MM.1S (cell line): ENCODE measurements around the gene RNF152.

Experiments
- DNase-seq: peaks from one replicate; pipeline ENCODE4 v3.0.0-alpha.2; 2015
- H2AFZ ChIP-seq: fragments of 300-600 bp; sonication (generic); 2 replicates; pipeline ENCODE4 v1.6.0; 2016; ENCODE audit warnings: antibody characterized with exemption, low read length
- H3F3A ChIP-seq: fragments of 300-600 bp; sonication (generic); 2 replicates; pipeline ENCODE4 v1.6.1; 2016; ENCODE audit warnings: mild to moderate bottlenecking, antibody characterized with exemption, low read length, moderate library complexity, mixed read lengths; ENCODE audit not compliant: insufficient read depth
- H3K27ac ChIP-seq: fragments of 300-600 bp; sonication (generic); 2 replicates; pipeline ENCODE4 v1.5.1; 2016; ENCODE audit warnings: mild to moderate bottlenecking, low read length
- H3K27me3 ChIP-seq: fragments of 300-600 bp; sonication (generic); replicated peaks from 2 replicates; pipeline ENCODE4 v1.6.0; 2016; ENCODE audit warnings: low read length; ENCODE audit not compliant: insufficient read depth
- H3K36me3 ChIP-seq: fragments of 300-600 bp; sonication (generic); replicated peaks from 2 replicates; pipeline ENCODE4 v1.6.1; 2016; ENCODE audit warnings: mild to moderate bottlenecking, low read length, mixed read lengths; ENCODE audit not compliant: insufficient read depth
- H3K4me1 ChIP-seq: fragments of 300-600 bp; sonication (generic); 2 replicates; pipeline ENCODE4 v1.6.1; 2016; ENCODE audit warnings: low read length, mixed read lengths
- H3K4me2 ChIP-seq: fragments of 300-600 bp; sonication (generic); 2 replicates; pipeline ENCODE4 v1.6.0; 2016; ENCODE audit warnings: low read depth, low read length
- H3K4me3 ChIP-seq: fragments of 300-600 bp; sonication (generic); 2 replicates; pipeline ENCODE4 v1.5.1; 2016; ENCODE audit warnings: low read length, mixed read lengths
- H3K79me2 ChIP-seq: fragments of 300-600 bp; sonication (generic); 2 replicates; pipeline ENCODE4 v1.6.1; 2016; ENCODE audit warnings: mixed run types, low read length, mixed read lengths
- H3K9ac ChIP-seq: fragments of 300-600 bp; sonication (generic); 2 replicates; pipeline ENCODE4 v1.6.1; 2016; ENCODE audit warnings: low read length, mixed read lengths
- H3K9me2 ChIP-seq: fragments of 300-600 bp; sonication (generic); replicated peaks from 2 replicates; pipeline ENCODE4 v1.6.1; 2016; ENCODE audit warnings: mild to moderate bottlenecking, low read length, mixed read lengths; ENCODE audit not compliant: insufficient read depth
- H3K9me3 ChIP-seq: fragments of 300-600 bp; sonication (generic); replicated peaks from 2 replicates; pipeline ENCODE4 v1.6.1; 2016; ENCODE audit warnings: mild to moderate bottlenecking, low read length, mixed read lengths; ENCODE audit not compliant: insufficient read depth
- H4K20me1 ChIP-seq: fragments of 300-600 bp; sonication (generic); 2 replicates; pipeline ENCODE4 v1.6.1; 2016; ENCODE audit warnings: mild to moderate bottlenecking, low read length, moderate library complexity, mixed read lengths; ENCODE audit not compliant: insufficient read depth
- EZH2 ChIP-seq: fragments of 300-600 bp; sonication (generic); optimal IDR thresholded peaks from 2 replicates; pipeline ENCODE3; 2017; ENCODE audit warnings: low read depth, mild to moderate bottlenecking, antibody characterized with exemption, low read length, mixed read lengths
- EZH2phosphoT487 ChIP-seq: fragments of 300-600 bp; sonication (generic); IDR thresholded peaks from 2 replicates; pipeline ENCODE4 v1.6.1; 2018; ENCODE audit warnings: antibody characterized with exemption, low read length
- TF ChIP-seq, protein P1 (sequence below): fragments of 300-600 bp; sonication (generic); IDR thresholded peaks from 2 replicates; pipeline ENCODE4 v1.5.1; 2016; ENCODE audit warnings: antibody characterized with exemption, low read length, mixed read lengths

RNF152 gene

DNA sequence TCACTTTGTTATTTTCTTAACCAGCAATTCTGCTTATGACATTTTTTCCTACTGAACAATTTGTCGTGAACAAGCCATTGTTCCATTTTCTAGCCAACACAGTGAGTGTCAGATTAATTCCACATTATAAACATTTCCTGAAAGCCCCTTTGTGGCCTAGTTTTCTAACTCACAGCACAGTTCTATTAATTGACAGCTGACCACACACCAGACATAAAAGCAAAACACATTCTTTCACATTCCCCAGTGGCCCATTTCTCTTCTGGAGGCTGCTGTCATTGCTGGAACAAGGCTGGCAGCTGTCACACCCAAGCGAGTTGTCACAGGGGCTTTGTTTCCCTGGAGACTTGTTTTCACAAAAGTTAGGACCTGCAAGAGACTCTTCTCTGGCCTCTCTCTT is 50.7 kb downstream of the RNF152 start:
- Histone ChIP-seq H3K9ac (no peak overlapping the region), H4K20me1 (no peaks in the 10 kb centered on the region), H3K4me2 (no peak overlapping the region), H3K9me3 (no peaks in the 10 kb centered on the region), H3K9me2 (no peaks in the 10 kb centered on the region), H3K27me3 (no peaks in the 10 kb centered on the region), H3F3A (no peaks in the 10 kb centered on the region), H3K4me3 (no peak overlapping the region), H2AFZ (no peak overlapping the region), H3K79me2 (no peaks in the 10 kb centered on the region), H3K27ac (no peak overlapping the region), H3K36me3 (no peaks in the 10 kb centered on the region), H3K4me1 (no peaks in the 10 kb centered on the region)
- TF ChIP-seq EZH2phosphoT487 (no peak), EZH2 (no peak)
- TF ChIP-seq, protein P1, sequence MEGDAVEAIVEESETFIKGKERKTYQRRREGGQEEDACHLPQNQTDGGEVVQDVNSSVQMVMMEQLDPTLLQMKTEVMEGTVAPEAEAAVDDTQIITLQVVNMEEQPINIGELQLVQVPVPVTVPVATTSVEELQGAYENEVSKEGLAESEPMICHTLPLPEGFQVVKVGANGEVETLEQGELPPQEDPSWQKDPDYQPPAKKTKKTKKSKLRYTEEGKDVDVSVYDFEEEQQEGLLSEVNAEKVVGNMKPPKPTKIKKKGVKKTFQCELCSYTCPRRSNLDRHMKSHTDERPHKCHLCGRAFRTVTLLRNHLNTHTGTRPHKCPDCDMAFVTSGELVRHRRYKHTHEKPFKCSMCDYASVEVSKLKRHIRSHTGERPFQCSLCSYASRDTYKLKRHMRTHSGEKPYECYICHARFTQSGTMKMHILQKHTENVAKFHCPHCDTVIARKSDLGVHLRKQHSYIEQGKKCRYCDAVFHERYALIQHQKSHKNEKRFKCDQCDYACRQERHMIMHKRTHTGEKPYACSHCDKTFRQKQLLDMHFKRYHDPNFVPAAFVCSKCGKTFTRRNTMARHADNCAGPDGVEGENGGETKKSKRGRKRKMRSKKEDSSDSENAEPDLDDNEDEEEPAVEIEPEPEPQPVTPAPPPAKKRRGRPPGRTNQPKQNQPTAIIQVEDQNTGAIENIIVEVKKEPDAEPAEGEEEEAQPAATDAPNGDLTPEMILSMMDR = no peak
- peak; percentile 9 for DNase-seq

DNA sequence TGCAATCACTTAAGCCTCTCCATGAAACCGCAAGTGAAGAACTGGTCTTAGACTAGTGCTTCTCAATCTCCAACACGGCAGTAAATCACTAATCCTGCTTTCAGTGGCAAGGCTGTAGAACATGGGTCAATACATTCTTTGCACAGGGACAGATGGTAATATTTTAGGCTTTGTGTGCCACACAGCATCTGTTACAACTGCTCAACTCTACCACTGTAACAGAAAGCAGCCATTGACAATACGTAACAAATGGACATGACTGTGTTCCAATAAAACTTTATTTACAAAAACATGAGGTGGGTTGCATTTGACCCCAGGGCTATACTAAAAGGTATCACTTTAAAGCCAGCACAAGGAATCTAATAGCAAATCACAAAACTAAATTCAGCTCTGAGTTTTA is 51.1 kb downstream of the RNF152 start:
- Histone ChIP-seq H3K27ac (no peak overlapping the region), H2AFZ (no peak overlapping the region), H3K27me3 (no peaks in the 10 kb centered on the region), H3K79me2 (no peaks in the 10 kb centered on the region), H3F3A (no peaks in the 10 kb centered on the region), H3K4me3 (no peak overlapping the region), H3K36me3 (no peaks in the 10 kb centered on the region), H3K9me3 (no peaks in the 10 kb centered on the region), H3K4me1 (no peaks in the 10 kb centered on the region), H4K20me1 (no peaks in the 10 kb centered on the region), H3K9ac (no peak overlapping the region), H3K9me2 (no peaks in the 10 kb centered on the region), H3K4me2 (no peak overlapping the region)
- TF ChIP-seq, protein P1 = no peak
- DNase-seq = no peak

DNA sequence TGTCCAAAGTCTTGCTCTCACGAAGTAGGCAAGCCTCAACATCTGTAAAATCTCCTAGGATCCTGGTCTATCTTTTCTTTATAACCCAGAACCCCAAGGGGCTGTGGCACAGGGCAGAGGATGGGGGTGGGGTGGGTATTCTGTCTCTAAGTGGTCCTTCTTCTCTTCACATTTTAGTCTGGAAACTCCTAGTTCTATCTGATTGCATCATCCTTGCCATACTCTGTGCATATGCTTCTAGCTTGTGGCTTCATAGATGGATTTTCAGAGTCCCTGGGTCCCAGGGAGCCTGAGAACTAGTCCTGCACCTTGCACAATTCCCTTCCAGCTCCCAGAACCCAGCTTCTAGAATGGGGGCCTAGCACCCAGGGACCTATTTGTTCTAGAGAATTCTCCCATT is 52.5 kb downstream of the RNF152 start:
- TF ChIP-seq, protein P1 = no peak
- no peak for TF ChIP-seq EZH2phosphoT487
- no peak for TF ChIP-seq EZH2
- Histone ChIP-seq H2AFZ (no peak overlapping the region), H3K79me2 (no peaks in the 10 kb centered on the region), H3K9me2 (no peaks in the 10 kb centered on the region), H3K4me3 (no peak overlapping the region), H3K4me1 (no peaks in the 10 kb centered on the region), H3F3A (no peaks in the 10 kb centered on the region), H4K20me1 (no peaks in the 10 kb centered on the region), H3K27me3 (no peaks in the 10 kb centered on the region), H3K9ac (no peak overlapping the region), H3K27ac (no peak overlapping the region), H3K4me2 (no peak overlapping the region), H3K9me3 (no peaks in the 10 kb centered on the region), H3K36me3 (no peaks in the 10 kb centered on the region)
- DNase-seq = no peak

DNA sequence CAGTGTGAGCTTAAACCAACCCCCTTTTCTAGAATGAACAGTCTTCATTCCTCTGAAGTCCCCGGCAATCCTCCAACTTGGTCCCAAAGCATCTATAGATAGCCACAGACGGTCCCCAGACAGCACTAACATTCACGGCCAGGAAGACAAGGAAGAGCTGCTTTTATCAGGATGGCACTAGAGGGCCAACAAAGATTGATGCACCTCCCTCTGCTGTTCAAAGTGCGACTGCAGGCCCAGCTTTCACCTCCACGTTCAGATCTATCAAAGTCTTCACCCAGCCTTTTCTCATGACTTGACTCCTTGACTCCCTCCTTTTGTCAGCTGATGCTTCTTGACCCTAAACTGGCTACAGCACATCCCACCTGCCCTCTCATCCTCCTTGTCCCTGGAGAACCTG is 54.3 kb downstream of the RNF152 start:
- Histone ChIP-seq H3K27me3 (no peaks in the 10 kb centered on the region), H3K4me3 (no peak overlapping the region), H3K9me2 (no peaks in the 10 kb centered on the region), H3K36me3 (no peaks in the 10 kb centered on the region), H3K4me2 (no peak overlapping the region), H3K27ac (no peak overlapping the region), H3K79me2 (no peaks in the 10 kb centered on the region), H3K9me3 (no peaks in the 10 kb centered on the region), H4K20me1 (no peaks in the 10 kb centered on the region), H3K9ac (no peak overlapping the region), H3K4me1 (peaks cover 7% of the 10 kb centered on the region; the same call in 1 of the 2 replicates), H3F3A (no peaks in the 10 kb centered on the region), H2AFZ (no peak overlapping the region)
- no peak for DNase-seq
- TF ChIP-seq EZH2 = no peak
